H9 (cell line): ENCODE data around the gene GCN1. TPM values are rescaled to one million over a fixed set of nuclear protein-coding genes. Genes with fewer than 3 reads are reported as not detected.
A peak's percentile ranks its signal among the peaks of the same experiment; 100 is the strongest.

Source experiments
- DNase-seq: peaks from one replicate; pipeline ENCODE4 v3.0.0-alpha.2; 2017
- H2AFZ ChIP-seq: one replicate; pipeline ENCODE4 v1.6.1; 2013; ENCODE audit warnings: mild to moderate bottlenecking, low read length, control low read depth, moderate library complexity
- H2AK5ac ChIP-seq: 2 replicates; pipeline ENCODE4 v1.6.1; 2013; ENCODE audit warnings: low read length, control low read depth, mixed read lengths; ENCODE audit not compliant: insufficient read length
- H2BK120ac ChIP-seq: one replicate; pipeline ENCODE4 v1.6.1; 2013; ENCODE audit warnings: low read depth, mild to moderate bottlenecking, low read length, control low read depth, inconsistent platforms; ENCODE audit not compliant: poor library complexity, severe bottlenecking
- H2BK12ac ChIP-seq: 2 replicates; pipeline ENCODE4 v1.6.1; 2013; ENCODE audit warnings: low read length, control low read depth, mixed read lengths, low read depth; ENCODE audit not compliant: insufficient read length
- H2BK15ac ChIP-seq: 2 replicates; pipeline ENCODE4 v1.6.1; 2013; ENCODE audit warnings: low read depth, low read length, control low read depth
- H2BK20ac ChIP-seq: one replicate; pipeline ENCODE4 v1.6.1; 2013; ENCODE audit warnings: low read depth, mild to moderate bottlenecking, low read length, control low read depth, inconsistent platforms; ENCODE audit not compliant: poor library complexity, severe bottlenecking
- H2BK5ac ChIP-seq: 2 replicates; pipeline ENCODE4 v1.6.1; 2013; ENCODE audit warnings: low read length, control low read depth, mixed read lengths; ENCODE audit not compliant: insufficient read length
- H3K14ac ChIP-seq: 2 replicates; pipeline ENCODE4 v1.6.1; 2013; ENCODE audit warnings: low read length, control low read depth; ENCODE audit not compliant: insufficient read depth
- H3K18ac ChIP-seq: 2 replicates; pipeline ENCODE4 v1.6.1; 2013; ENCODE audit warnings: low read depth, mild to moderate bottlenecking, mixed read lengths, low read length, control low read depth; ENCODE audit not compliant: insufficient read length
- H3K23ac ChIP-seq: 2 replicates; pipeline ENCODE4 v1.6.1; 2013; ENCODE audit warnings: low read length, control low read depth, mixed read lengths, low read depth; ENCODE audit not compliant: insufficient read length
- H3K23me2 ChIP-seq: 2 replicates; pipeline ENCODE4 v1.6.1; 2013; ENCODE audit warnings: low read depth, mild to moderate bottlenecking, mixed read lengths, low read length, control low read depth; ENCODE audit not compliant: insufficient read length, poor library complexity, severe bottlenecking
- H3K27ac ChIP-seq: 2 replicates; pipeline ENCODE4 v1.5.1; 2013; ENCODE audit warnings: low read length, control low read depth, mixed read lengths, low read depth; ENCODE audit not compliant: insufficient read length
- H3K27me3 ChIP-seq: 2 replicates; pipeline ENCODE4 v1.6.1; 2013; ENCODE audit warnings: low read length, control low read depth, inconsistent platforms; ENCODE audit not compliant: insufficient read depth
- H3K4ac ChIP-seq: 2 replicates; pipeline ENCODE4 v1.6.1; 2013; ENCODE audit warnings: low read depth, mild to moderate bottlenecking, control low read depth, inconsistent platforms, low read length, moderate library complexity
- H3K4me1 ChIP-seq: 2 replicates; pipeline ENCODE4 v1.6.1; 2013; ENCODE audit warnings: low read length, control low read depth, inconsistent platforms; ENCODE audit not compliant: insufficient read depth
- H3K4me2 ChIP-seq: 2 replicates; pipeline ENCODE4 v1.6.1; 2013; ENCODE audit warnings: low read length, control low read depth, mixed read lengths; ENCODE audit not compliant: insufficient read length, insufficient read depth
- H3K56ac ChIP-seq: 2 replicates; pipeline ENCODE4 v1.6.1; 2013; ENCODE audit warnings: low read depth, mild to moderate bottlenecking, mixed read lengths, low read length, control low read depth; ENCODE audit not compliant: insufficient read length
- H3K79me1 ChIP-seq: 2 replicates; pipeline ENCODE4 v1.6.1; 2013; ENCODE audit warnings: low read depth, mild to moderate bottlenecking, moderate library complexity, low read length, control low read depth, inconsistent platforms; ENCODE audit not compliant: insufficient read depth, poor library complexity, severe bottlenecking
- H3K79me2 ChIP-seq: 2 replicates; pipeline ENCODE4 v1.6.1; 2013; ENCODE audit warnings: low read length, control low read depth, inconsistent platforms; ENCODE audit not compliant: insufficient read depth
- H3K9ac ChIP-seq: 2 replicates; pipeline ENCODE4 v1.6.1; 2013; ENCODE audit warnings: low read length, control low read depth, mixed read lengths; ENCODE audit not compliant: insufficient read length; ENCODE audit errors: extremely low read depth
- H3K9me3 ChIP-seq: one replicate; pipeline ENCODE4 v1.6.1; 2013; ENCODE audit warnings: low read depth, low read length, inconsistent platforms; ENCODE audit not compliant: control insufficient read depth
- H3T11ph ChIP-seq: one replicate; pipeline ENCODE4 v1.6.1; 2013; ENCODE audit warnings: mild to moderate bottlenecking, low read length, control low read depth, inconsistent platforms
- H4K20me1 ChIP-seq: one replicate; pipeline ENCODE4 v1.6.1; 2013; ENCODE audit not compliant: control insufficient read depth, insufficient read length, insufficient read depth
- H4K5ac ChIP-seq: 2 replicates; pipeline ENCODE4 v1.6.1; 2013; ENCODE audit warnings: low read depth, mild to moderate bottlenecking, mixed read lengths, low read length, control low read depth; ENCODE audit not compliant: insufficient read length
- H4K8ac ChIP-seq: replicated peaks from 2 replicates; pipeline ENCODE4 v1.6.1; 2013; ENCODE audit warnings: low read length, control low read depth, mixed read lengths, low read depth; ENCODE audit not compliant: insufficient read length
- H4K91ac ChIP-seq: 2 replicates; pipeline ENCODE4 v1.6.1; 2013; ENCODE audit warnings: low read depth, mild to moderate bottlenecking, moderate library complexity, mixed read lengths, low read length, control low read depth; ENCODE audit not compliant: insufficient read length
- H3K27ac Mint-ChIP-seq, 3 experiments: 2 replicates in 2 of 3; 3 replicates in 1 of 3; pipeline ENCODE4 v1.8.0; 2020 to 2021; ENCODE audit warnings: mixed read lengths in 3 of 3, mild to moderate bottlenecking in 1 of 3, moderate library complexity in 1 of 3
- H3K27me3 Mint-ChIP-seq: 2 replicates; pipeline ENCODE4 v1.8.0; 2021; ENCODE audit warnings: low read depth, mild to moderate bottlenecking, moderate library complexity, mixed read lengths
- H3K36me3 Mint-ChIP-seq, 3 experiments: 2 replicates in 2 of 3; 3 replicates in 1 of 3; pipeline ENCODE4 v1.8.0; 2020 to 2021; ENCODE audit warnings: low read depth in 3 of 3, mixed read lengths in 3 of 3; ENCODE audit not compliant: insufficient read depth in 1 of 3
- H3K4me1 Mint-ChIP-seq, 2 experiments: 2 replicates each; pipeline ENCODE4 v1.8.0; 2020; ENCODE audit warnings: mixed read lengths in 2 of 2
- H3K4me3 Mint-ChIP-seq, 2 experiments: 2 replicates in 1 of 2; 3 replicates in 1 of 2; pipeline ENCODE4 v1.8.0; 2020 to 2021; ENCODE audit warnings: mild to moderate bottlenecking in 2 of 2, mixed read lengths in 2 of 2, moderate library complexity in 1 of 2
- H3K9me3 Mint-ChIP-seq, 2 experiments: 2 replicates in 1 of 2; 3 replicates in 1 of 2; pipeline ENCODE4 v1.8.0; 2020; ENCODE audit warnings: mild to moderate bottlenecking in 2 of 2, mixed read lengths in 2 of 2, moderate library complexity in 1 of 2
- WGBS: extraction: QIAGEN DNeasy Blood & Tissue Kit; methylation state at CpG from one replicate; pipeline ENCODE4 v1.1.7; 2013; ENCODE audit warnings: missing lambda C conversion rate, low lambda C conversion rate, mixed read lengths; ENCODE audit not compliant: insufficient read length; ENCODE audit errors: extremely low coverage; 5-methylcytosine and 5-hydroxymethylcytosine counted together
- total RNA-seq: library from RNA; stranded (reverse); gene quantifications from 2 replicates; pipeline ENCODE4 v1.2.1, GENCODE V29; 2021
- TF ChIP-seq, protein P1 (sequence below): fragments of 200-600 bp; sonication (generic); conservative IDR thresholded peaks from 3 replicates; pipeline ENCODE4 v1.8.0; 2021; ENCODE audit warnings: antibody characterized with exemption, mild to moderate bottlenecking

Gene GCN1
- total RNA-seq, 1 experiment from 2014 or later = 137 TPM

DNA sequence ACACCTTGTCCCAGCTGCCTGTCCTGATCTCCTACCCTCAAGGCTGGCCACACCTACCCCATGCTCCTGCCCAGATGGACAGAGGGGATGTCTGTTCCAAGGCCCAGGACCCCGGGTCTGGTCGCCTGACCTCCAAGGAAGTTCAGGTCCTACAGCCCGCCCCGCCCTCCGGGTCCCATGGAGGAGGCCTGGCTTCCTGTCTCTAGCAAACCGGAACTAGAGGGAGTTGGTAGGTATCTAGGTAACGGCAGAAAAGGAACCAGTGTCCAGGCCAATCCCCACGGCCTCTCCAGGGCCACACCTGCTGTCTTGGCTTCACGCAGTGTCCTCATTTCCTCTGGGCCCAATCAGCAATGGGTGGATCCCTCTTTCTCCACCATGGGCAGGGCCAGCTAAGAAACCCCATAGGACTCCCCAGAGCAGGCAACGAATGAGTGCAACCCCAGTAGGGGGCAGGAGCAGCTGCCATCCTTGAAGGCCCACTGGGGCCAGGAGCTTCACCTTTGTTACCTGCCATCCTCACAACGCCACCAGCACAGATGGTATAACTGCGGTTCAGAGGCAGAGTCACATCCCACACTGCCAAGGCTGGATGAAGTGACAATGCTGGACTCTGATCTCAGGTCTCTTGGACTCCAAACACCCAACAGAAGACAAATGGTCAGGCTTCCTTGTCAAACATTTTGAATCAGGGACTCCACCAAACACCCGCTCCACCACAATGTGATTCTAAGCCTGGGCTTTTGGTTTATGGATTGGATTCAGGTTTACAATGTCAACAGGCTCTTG lies 31.5 kb upstream of the GCN1 start:
- Histone ChIP-seq H3K4ac (no peak overlapping the region), H3K79me1 (no peaks in the 10 kb centered on the region), H2AK5ac (no peak overlapping the region), H3K23me2 (peaks cover 3% of the 10 kb centered on the region), H3K27ac (no peak overlapping the region), H2BK20ac (no peak overlapping the region), H3K23ac (no peak overlapping the region), H3K4me1 (peaks cover 14% of the 10 kb centered on the region), H2BK120ac (no peak overlapping the region), H3T11ph (no peak overlapping the region), H3K4me2 (no peak overlapping the region), H3K9ac (no peak overlapping the region), H3K14ac (no peak overlapping the region; the same call in 1 of the 2 replicates), H2AFZ (no peak overlapping the region), H2BK12ac (no peak overlapping the region), H2BK15ac (no peak overlapping the region), H3K56ac (no peak overlapping the region), H3K27me3 (no peaks in the 10 kb centered on the region), H2BK5ac (no peak overlapping the region), H3K79me2 (peaks cover 3% of the 10 kb centered on the region; the same call in 1 of the 2 replicates), H4K20me1 (no peaks in the 10 kb centered on the region), H4K8ac (no peak overlapping the region), H3K18ac (no peak overlapping the region), H4K91ac (no peak overlapping the region), H3K9me3 (no peaks in the 10 kb centered on the region), H4K5ac (no peak overlapping the region)
- no peak for DNase-seq
- Mint-ChIP-seq H3K4me3 (no peak overlapping the region; a peak in 1 of 5 replicates), H3K27me3 (no peaks in the 10 kb centered on the region), H3K4me1 (peaks cover 47 to 51% of the 10 kb centered on the region in 2 experiments), H3K36me3 (peaks cover 10 to 31% (median 31%) of the 10 kb centered on the region in 3 experiments; a peak in 6 of 7 replicates), H3K27ac (peak overlapping the region in 2 of 3 experiments; percentile 49 to 86; a peak in 4 of 7 replicates), H3K9me3 (no peaks in the 10 kb centered on the region)
- no CpG with 5 or more reads among the region's 13 CpGs for whole genome bisulfite sequencing
- TF ChIP-seq, protein P1, sequence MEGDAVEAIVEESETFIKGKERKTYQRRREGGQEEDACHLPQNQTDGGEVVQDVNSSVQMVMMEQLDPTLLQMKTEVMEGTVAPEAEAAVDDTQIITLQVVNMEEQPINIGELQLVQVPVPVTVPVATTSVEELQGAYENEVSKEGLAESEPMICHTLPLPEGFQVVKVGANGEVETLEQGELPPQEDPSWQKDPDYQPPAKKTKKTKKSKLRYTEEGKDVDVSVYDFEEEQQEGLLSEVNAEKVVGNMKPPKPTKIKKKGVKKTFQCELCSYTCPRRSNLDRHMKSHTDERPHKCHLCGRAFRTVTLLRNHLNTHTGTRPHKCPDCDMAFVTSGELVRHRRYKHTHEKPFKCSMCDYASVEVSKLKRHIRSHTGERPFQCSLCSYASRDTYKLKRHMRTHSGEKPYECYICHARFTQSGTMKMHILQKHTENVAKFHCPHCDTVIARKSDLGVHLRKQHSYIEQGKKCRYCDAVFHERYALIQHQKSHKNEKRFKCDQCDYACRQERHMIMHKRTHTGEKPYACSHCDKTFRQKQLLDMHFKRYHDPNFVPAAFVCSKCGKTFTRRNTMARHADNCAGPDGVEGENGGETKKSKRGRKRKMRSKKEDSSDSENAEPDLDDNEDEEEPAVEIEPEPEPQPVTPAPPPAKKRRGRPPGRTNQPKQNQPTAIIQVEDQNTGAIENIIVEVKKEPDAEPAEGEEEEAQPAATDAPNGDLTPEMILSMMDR = no peak; the same call in 2 of the 3 replicates
